ENCODE results near the gene PCSK4.
"Not testable (repeated sequence)": the region's sequence is repeated elsewhere in the genome, so short reads cannot be mapped to it uniquely, and the experiment has no call there.

The PCSK4 gene

DNA sequence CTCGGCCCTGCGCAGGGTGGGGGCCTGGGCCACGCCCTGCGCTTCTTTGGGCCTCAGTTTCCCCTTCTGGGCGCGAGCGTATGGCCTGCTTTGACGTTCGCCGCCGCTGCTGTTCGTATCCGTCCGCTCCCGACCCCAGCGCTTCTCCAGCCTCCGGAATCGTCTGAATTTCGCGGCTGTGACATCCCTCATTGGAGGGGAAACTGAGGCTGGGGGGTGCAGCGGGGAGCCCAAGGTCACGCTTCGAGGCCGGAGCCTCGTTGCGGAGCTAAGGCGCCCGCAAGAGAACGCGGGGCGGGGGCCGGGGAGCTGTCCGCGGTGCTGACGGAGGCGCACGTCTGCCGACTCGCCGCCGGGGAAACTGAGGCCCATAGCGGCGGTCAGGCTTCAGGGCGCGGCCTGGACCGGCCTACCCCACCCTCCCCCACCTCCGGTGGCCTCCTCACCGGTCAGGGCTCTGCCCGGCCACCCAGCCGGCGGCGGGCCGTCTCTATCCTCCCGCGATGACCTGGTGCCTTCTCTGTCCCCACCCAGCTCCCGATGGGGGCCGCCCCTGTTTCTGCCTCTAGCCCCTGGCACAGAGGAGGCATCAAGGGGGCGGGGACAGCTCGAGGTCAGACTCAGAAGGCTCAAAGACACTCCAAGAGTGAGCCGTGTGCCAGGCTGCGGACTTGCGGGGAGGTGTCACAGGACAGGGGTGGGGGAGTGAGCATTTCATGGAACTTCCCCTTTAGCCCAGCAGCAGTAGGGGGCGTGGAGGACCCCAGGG lies 43.3 kb downstream of the PCSK4 start:
- DNase-seq (ENCODE audit: low read depth in 2 of 2) = no peak
- TF ChIP-seq, protein P1, sequence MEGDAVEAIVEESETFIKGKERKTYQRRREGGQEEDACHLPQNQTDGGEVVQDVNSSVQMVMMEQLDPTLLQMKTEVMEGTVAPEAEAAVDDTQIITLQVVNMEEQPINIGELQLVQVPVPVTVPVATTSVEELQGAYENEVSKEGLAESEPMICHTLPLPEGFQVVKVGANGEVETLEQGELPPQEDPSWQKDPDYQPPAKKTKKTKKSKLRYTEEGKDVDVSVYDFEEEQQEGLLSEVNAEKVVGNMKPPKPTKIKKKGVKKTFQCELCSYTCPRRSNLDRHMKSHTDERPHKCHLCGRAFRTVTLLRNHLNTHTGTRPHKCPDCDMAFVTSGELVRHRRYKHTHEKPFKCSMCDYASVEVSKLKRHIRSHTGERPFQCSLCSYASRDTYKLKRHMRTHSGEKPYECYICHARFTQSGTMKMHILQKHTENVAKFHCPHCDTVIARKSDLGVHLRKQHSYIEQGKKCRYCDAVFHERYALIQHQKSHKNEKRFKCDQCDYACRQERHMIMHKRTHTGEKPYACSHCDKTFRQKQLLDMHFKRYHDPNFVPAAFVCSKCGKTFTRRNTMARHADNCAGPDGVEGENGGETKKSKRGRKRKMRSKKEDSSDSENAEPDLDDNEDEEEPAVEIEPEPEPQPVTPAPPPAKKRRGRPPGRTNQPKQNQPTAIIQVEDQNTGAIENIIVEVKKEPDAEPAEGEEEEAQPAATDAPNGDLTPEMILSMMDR (IDR thresholded peaks at IDR 0.05; ENCODE audit: low read depth, low read length) = no peak
- no peak overlapping the region for H3K4me3 ChIP-seq (replicated peaks in 1 of 2; ENCODE audit: low read depth in 2 of 2, low read length in 2 of 2)

DNA sequence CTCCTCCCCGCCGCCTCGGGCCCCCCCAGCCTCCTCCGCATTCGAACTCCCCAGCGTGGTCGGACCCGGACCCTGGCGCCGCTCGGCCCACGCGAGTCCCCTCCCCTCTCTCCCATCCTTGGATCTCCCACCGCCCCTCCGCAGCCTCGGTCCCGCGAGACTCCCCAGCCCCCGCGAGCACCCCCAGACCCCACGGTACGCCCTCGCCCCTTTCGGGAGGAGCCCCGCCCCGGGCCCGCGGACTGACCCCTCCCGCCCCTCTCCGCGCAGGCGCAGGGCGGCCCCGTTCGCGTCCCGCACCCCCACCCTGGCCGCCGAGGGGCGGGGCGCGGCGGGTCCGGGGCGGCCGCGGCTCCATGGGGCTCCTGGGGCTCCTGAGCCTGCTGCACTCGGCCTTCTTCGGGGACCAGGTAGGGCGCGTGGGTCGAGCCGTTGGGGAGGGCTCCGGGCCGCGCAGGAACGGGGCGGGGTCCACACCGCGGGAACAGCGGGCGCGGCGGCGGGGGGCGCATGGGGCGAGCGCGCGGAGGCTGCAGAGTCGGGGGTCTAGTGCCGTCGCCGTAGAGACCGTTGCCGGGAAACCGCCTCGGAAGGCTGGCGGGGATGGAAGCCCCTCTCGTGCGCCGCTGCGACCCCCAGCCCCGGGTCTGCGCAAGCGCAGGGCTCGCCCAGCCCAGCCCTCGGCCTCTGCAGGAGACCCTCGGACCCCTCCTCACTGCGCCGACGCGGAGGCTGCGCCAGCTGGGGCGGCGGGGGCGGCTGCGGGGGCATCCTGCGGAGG lies 44.0 kb downstream of the PCSK4 start:
- TF ChIP-seq, protein P1 (IDR thresholded peaks at IDR 0.05; ENCODE audit: low read depth, low read length) = no peak
- DNase-seq (ENCODE audit: low read depth in 2 of 2) = no peak
- peak overlapping the region in 1 of 2 donors; percentile 34 for H3K4me3 ChIP-seq (replicated peaks in 1 of 2; ENCODE audit: low read depth in 2 of 2, low read length in 2 of 2)

DNA sequence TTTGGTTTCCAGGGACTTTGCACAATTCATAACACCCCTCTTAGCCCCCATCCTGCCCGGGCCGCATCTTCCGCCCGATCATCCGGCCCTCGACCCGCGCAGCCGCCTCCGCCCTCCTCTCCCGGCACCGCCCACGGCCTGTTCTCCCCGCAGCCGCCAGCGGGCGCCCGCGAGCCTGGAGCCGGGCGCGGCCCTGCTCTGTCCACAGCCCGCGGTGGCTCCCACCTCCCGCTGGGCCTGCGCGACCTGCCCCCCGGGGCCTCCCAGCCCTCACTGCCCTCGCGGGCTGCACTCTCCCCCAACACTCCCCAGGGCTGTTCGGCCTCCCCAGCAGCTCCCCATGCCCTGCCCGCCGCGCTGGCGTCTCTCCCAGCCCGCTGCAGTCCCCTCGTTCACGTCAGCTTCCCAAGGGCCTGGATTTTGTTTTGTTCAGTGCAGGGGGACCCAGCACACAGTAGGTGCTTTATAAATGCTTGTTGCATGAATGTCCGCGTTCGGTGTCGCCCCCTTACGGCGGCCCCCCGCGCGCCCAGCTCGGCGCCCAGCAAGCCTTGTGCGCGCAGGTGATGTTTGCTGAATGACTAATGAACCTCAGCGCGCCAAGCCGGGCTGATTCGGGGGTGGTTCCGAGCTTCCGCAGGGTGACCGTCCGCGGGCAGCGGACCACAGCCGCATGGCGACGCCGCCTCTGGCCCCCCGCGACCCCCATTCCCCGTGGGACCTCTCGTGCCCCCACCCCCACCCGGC lies 44.8 kb downstream of the PCSK4 start:
- peak overlapping the region; percentile 30 to 34 for H3K4me3 ChIP-seq (replicated peaks in 1 of 2; ENCODE audit: low read depth in 2 of 2, low read length in 2 of 2)
- TF ChIP-seq, protein P1 (IDR thresholded peaks at IDR 0.05; ENCODE audit: low read depth, low read length) = peak; percentile 42
- DNase-seq (ENCODE audit: low read depth in 2 of 2) = peak; percentile 53 to 55

DNA sequence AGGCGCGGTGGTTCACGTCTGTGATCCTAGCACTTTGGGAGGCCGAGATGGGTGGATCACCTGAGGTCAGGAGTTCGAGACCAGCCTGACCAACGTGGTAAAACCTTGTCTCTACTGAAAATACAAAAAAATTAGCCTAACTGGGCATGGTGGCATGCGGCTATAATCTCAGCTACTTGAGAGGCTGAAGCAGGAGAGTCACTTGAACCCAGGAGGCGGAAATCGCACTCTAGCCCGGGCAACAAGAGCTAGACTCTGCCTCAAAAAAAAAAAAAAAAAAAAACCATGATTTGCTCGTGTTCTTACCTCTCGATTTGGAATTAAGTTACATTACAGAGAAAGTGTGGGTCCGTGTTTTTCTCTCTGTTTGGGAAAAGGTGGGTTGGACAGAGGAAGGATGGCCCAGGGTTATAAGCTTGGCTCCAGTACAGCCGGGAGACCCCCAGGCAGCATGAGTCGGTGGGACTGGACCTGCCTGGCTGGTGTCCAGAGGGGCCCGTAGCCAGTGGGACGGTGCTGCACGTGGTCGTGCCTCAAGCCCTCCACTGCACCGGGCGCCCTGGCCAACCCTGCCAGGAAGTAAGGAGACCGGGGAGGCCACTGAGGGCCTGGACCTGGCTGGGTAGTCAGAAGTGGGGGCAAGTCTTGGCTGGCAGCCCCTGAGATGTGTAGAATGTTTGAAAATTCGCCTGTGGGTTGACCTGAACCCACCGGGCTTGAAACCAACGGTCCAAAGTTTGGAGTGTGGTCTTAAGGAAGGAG lies 48.3 kb downstream of the PCSK4 start:
- no peak for DNase-seq (ENCODE audit: low read depth in 2 of 2)
- no peak overlapping the region for H3K4me3 ChIP-seq (replicated peaks in 1 of 2; ENCODE audit: low read depth in 2 of 2, low read length in 2 of 2)
- TF ChIP-seq, protein P1 (IDR thresholded peaks at IDR 0.05; ENCODE audit: low read depth, low read length) = no peak

DNA sequence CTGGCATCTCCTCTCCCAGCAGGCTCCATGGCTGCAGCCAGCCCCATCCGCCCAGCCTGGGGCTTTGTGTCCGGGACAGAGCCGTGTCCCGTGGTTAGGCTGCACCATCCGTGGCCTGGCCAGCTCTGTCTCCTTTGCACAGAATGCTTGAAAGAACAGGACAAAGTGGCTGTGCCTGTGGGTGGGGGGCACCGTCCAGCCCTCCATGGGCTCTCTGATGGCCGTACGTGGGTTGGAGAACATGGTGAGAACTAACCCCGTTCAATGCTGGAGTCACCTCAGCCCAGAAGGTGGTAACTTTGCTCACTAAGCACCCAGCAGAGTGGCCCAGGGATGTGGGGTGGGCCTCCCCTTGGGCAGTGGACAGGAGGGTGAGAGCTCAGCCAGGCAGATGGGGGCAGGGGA lies 49.1 kb downstream of the PCSK4 start:
- TF ChIP-seq, protein P1 (IDR thresholded peaks at IDR 0.05; ENCODE audit: low read depth, low read length) = no peak
- no peak overlapping the region for H3K4me3 ChIP-seq (replicated peaks in 1 of 2; ENCODE audit: low read depth in 2 of 2, low read length in 2 of 2)

DNA sequence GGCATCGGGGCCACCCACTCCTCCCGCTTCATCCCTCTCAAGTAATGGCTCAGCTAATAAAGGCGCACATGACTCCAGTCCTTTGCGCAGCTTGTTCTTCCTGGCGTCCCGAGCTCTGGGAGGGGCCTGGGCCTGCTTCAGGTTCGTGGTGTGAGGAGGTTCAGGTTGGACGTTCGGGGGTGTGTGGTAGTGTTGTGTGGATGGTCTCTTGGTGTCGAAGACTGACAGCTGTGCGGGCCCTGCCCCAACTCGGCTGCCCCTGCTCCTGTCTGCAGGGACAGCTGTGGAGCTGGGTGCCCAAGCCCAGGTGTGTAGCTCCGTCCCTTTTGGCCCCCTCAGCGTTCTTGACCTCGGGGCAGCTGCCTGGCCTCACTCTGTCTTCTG lies 49.7 kb downstream of the PCSK4 start:
- no peak overlapping the region for H3K4me3 ChIP-seq (replicated peaks in 1 of 2; ENCODE audit: low read depth in 2 of 2, low read length in 2 of 2)
- TF ChIP-seq, protein P1 (IDR thresholded peaks at IDR 0.05; ENCODE audit: low read depth, low read length) = no peak
- DNase-seq (ENCODE audit: low read depth in 2 of 2) = no peak

More for the DNA sequence above, 49.1 kb downstream of the PCSK4 start:
- DNase-seq (ENCODE audit: low read depth in 2 of 2) = no peak

DNA sequence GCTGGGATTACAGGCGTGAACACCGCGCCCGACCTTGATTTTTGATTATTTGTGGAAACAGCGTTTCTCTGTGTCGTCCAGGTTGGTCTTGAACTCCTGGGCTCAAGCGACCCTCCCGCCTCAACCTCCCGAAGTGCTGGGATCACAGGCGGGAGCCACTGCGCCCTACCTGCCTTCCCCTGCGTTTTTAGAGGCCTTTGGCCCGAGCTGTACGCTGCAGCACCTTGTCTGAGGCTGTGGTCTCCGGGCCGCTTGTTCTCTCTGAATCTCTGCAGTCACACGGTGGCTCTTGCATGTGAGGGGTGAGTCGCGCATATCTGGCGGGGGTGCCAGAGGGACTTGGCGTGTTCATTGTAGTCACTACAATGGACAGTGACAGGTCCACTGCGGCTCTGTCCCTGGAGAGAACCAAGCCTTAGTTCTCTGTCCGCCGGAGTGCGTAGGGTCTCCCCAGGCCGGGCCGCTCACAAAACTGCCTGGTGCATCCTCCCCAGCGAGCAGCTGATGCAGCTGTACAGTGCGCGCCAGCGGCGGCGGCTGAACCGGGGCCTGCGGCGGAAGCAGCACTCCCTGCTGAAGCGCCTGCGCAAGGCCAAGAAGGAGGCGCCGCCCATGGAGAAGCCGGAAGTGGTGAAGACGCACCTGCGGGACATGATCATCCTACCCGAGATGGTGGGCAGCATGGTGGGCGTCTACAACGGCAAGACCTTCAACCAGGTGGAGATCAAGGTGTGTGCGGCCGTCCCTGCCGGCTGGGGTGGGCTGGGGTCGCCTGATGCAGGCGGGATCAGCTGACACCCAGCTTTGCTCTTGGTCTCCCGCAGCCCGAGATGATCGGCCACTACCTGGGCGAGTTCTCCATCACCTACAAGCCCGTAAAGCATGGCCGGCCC lies 50.4 kb downstream of the PCSK4 start:
- not testable (repeated sequence) for DNase-seq (ENCODE audit: low read depth in 2 of 2)

More for the DNA sequence above, 50.4 kb downstream of the PCSK4 start:
- peak overlapping the region; percentile 76 to 90 for H3K4me3 ChIP-seq (replicated peaks in 1 of 2; ENCODE audit: low read depth in 2 of 2, low read length in 2 of 2)

Data from cardiac fibroblast (primary cell).